ENCODE data around the gene TENM4.

Gene TENM4

GRCh38 chr11:78744949-78745348 lies 695.9 kb downstream of the TENM4 start:
- H3K4me3 ChIP-seq, result no peak overlapping the region

GRCh38 chr11:78744202-78744601 lies 696.6 kb downstream of the TENM4 start:
- H3K27ac ChIP-seq, result no peak overlapping the region
- H3K9me3 ChIP-seq (ENCODE audit: low read depth, low read length), result no peaks in the 10 kb centered on the region
- no peak overlapping the region for H3K9ac ChIP-seq (ENCODE audit: insufficient read length)
- H3K36me3 ChIP-seq (ENCODE audit: insufficient read depth, low read length), result no peaks in the 10 kb centered on the region
- H3K4me3 ChIP-seq, result no peak overlapping the region
- no peak for DNase-seq (ENCODE audit: low read depth, low spot score)
- TF ChIP-seq EZH2 (IDR thresholded peaks at IDR 0.05) (no peak), FOXP2 (optimal IDR thresholded peaks at IDR 0.05; ENCODE audit: control extremely low read depth, extremely low read length, insufficient read depth) (no peak), POLR2AphosphoS5 (IDR thresholded peaks at IDR 0.05; ENCODE audit: borderline replicate concordance, low read depth, low read length) (no peak)

More at GRCh38 chr11:78744949-78745348, 695.9 kb downstream of the TENM4 start:
- DNase-seq (ENCODE audit: low read depth, low spot score), result no peak
- no peak overlapping the region for H3K9ac ChIP-seq (ENCODE audit: insufficient read length)
- no peaks in the 10 kb centered on the region for H3K9me3 ChIP-seq (ENCODE audit: low read depth, low read length)
- no peak for TF ChIP-seq FOXP2 (optimal IDR thresholded peaks at IDR 0.05; ENCODE audit: control extremely low read depth, extremely low read length, insufficient read depth)
- TF ChIP-seq EZH2 (IDR thresholded peaks at IDR 0.05), result no peak
- no peak for TF ChIP-seq POLR2AphosphoS5 (IDR thresholded peaks at IDR 0.05; ENCODE audit: borderline replicate concordance, low read depth, low read length)
- H3K27ac ChIP-seq, result no peak overlapping the region
- H3K36me3 ChIP-seq (ENCODE audit: insufficient read depth, low read length), result no peaks in the 10 kb centered on the region

GRCh38 chr11:78742430-78742829 lies 698.4 kb downstream of the TENM4 start:
- H3K4me3 ChIP-seq, result no peak overlapping the region
- TF ChIP-seq EZH2 (IDR thresholded peaks at IDR 0.05) (no peak), POLR2AphosphoS5 (IDR thresholded peaks at IDR 0.05; ENCODE audit: borderline replicate concordance, low read depth, low read length) (no peak), FOXP2 (optimal IDR thresholded peaks at IDR 0.05; ENCODE audit: control extremely low read depth, extremely low read length, insufficient read depth) (no peak)
- no peaks in the 10 kb centered on the region for H3K9me3 ChIP-seq (ENCODE audit: low read depth, low read length)
- DNase-seq (ENCODE audit: low read depth, low spot score), result no peak
- H3K27ac ChIP-seq, result no peak overlapping the region
- H3K9ac ChIP-seq (ENCODE audit: insufficient read length), result no peak overlapping the region
- H3K36me3 ChIP-seq (ENCODE audit: insufficient read depth, low read length), result no peaks in the 10 kb centered on the region

GRCh38 chr11:78741741-78742140 lies 699.1 kb downstream of the TENM4 start:
- H3K9ac ChIP-seq (ENCODE audit: insufficient read length), result no peak overlapping the region
- H3K27ac ChIP-seq, result no peak overlapping the region
- TF ChIP-seq FOXP2 (optimal IDR thresholded peaks at IDR 0.05; ENCODE audit: control extremely low read depth, extremely low read length, insufficient read depth) (no peak), EZH2 (IDR thresholded peaks at IDR 0.05) (no peak), POLR2AphosphoS5 (IDR thresholded peaks at IDR 0.05; ENCODE audit: borderline replicate concordance, low read depth, low read length) (no peak)
- H3K9me3 ChIP-seq (ENCODE audit: low read depth, low read length), result no peaks in the 10 kb centered on the region
- H3K4me3 ChIP-seq, result no peak overlapping the region
- H3K36me3 ChIP-seq (ENCODE audit: insufficient read depth, low read length), result no peaks in the 10 kb centered on the region
- DNase-seq (ENCODE audit: low read depth, low spot score), result no peak

- no peak overlapping the region for H3K4me3 ChIP-seq
- DNase-seq (ENCODE audit: low read depth, low spot score), result no peak
- H3K9me3 ChIP-seq (ENCODE audit: low read depth, low read length), result no peaks in the 10 kb centered on the region
- H3K27ac ChIP-seq, result no peak overlapping the region
- H3K36me3 ChIP-seq (ENCODE audit: insufficient read depth, low read length), result no peaks in the 10 kb centered on the region
- TF ChIP-seq FOXP2 (optimal IDR thresholded peaks at IDR 0.05; ENCODE audit: control extremely low read depth, extremely low read length, insufficient read depth), result no peak
- TF ChIP-seq POLR2AphosphoS5 (IDR thresholded peaks at IDR 0.05; ENCODE audit: borderline replicate concordance, low read depth, low read length), result no peak
- no peak for TF ChIP-seq EZH2 (IDR thresholded peaks at IDR 0.05)
- H3K9ac ChIP-seq (ENCODE audit: insufficient read length), result no peak overlapping the region
Observed at GRCh38 chr11:78740199-78741071, 700.4 kb downstream of the TENM4 start.

GRCh38 chr11:78737891-78738290 lies 702.9 kb downstream of the TENM4 start:
- no peaks in the 10 kb centered on the region for H3K9me3 ChIP-seq (ENCODE audit: low read depth, low read length)
- no peak overlapping the region for H3K4me3 ChIP-seq
- H3K36me3 ChIP-seq (ENCODE audit: insufficient read depth, low read length), result no peaks in the 10 kb centered on the region
- H3K27ac ChIP-seq, result no peak overlapping the region
- no peak for TF ChIP-seq EZH2 (IDR thresholded peaks at IDR 0.05)
- TF ChIP-seq FOXP2 (optimal IDR thresholded peaks at IDR 0.05; ENCODE audit: control extremely low read depth, extremely low read length, insufficient read depth), result no peak
- no peak for TF ChIP-seq POLR2AphosphoS5 (IDR thresholded peaks at IDR 0.05; ENCODE audit: borderline replicate concordance, low read depth, low read length)
- H3K9ac ChIP-seq (ENCODE audit: insufficient read length), result no peak overlapping the region
- DNase-seq (ENCODE audit: low read depth, low spot score), result no peak

- Histone ChIP-seq H3K4me3 (no peak overlapping the region), H3K36me3 (ENCODE audit: insufficient read depth, low read length) (no peaks in the 10 kb centered on the region), H3K9ac (ENCODE audit: insufficient read length) (no peak overlapping the region), H3K27ac (no peak overlapping the region), H3K9me3 (ENCODE audit: low read depth, low read length) (no peaks in the 10 kb centered on the region)
- no peak for DNase-seq (ENCODE audit: low read depth, low spot score)
- no peak for TF ChIP-seq FOXP2 (optimal IDR thresholded peaks at IDR 0.05; ENCODE audit: control extremely low read depth, extremely low read length, insufficient read depth)
- no peak for TF ChIP-seq EZH2 (IDR thresholded peaks at IDR 0.05)
- no peak for TF ChIP-seq POLR2AphosphoS5 (IDR thresholded peaks at IDR 0.05; ENCODE audit: borderline replicate concordance, low read depth, low read length)
Observed at GRCh38 chr11:78737301-78737700, 703.5 kb downstream of the TENM4 start.

- Histone ChIP-seq H3K36me3 (ENCODE audit: insufficient read depth, low read length) (no peaks in the 10 kb centered on the region), H3K9me3 (ENCODE audit: low read depth, low read length) (no peaks in the 10 kb centered on the region), H3K27ac (no peak overlapping the region), H3K4me3 (no peak overlapping the region), H3K9ac (ENCODE audit: insufficient read length) (no peak overlapping the region)
- DNase-seq (ENCODE audit: low read depth, low spot score), result no peak
- TF ChIP-seq POLR2AphosphoS5 (IDR thresholded peaks at IDR 0.05; ENCODE audit: borderline replicate concordance, low read depth, low read length) (no peak), FOXP2 (optimal IDR thresholded peaks at IDR 0.05; ENCODE audit: control extremely low read depth, extremely low read length, insufficient read depth) (no peak), EZH2 (IDR thresholded peaks at IDR 0.05) (no peak)
Observed at GRCh38 chr11:78735711-78736110, 705.1 kb downstream of the TENM4 start.
